GM21423 (cell line): ENCODE results near the gene C16orf92.
"Not testable (repeated sequence)": the region's sequence is repeated elsewhere in the genome, so short reads cannot be mapped to it uniquely, and the experiment has no call there.

Experiments used
- ATAC-seq: cut with Tn5 transposase; IDR thresholded peaks from one replicate; pipeline ENCODE4 v1.9.1; 2021; ENCODE audit warnings: mild to moderate bottlenecking, moderate library complexity; ENCODE audit not compliant: unreplicated experiment

The C16orf92 gene

DNA sequence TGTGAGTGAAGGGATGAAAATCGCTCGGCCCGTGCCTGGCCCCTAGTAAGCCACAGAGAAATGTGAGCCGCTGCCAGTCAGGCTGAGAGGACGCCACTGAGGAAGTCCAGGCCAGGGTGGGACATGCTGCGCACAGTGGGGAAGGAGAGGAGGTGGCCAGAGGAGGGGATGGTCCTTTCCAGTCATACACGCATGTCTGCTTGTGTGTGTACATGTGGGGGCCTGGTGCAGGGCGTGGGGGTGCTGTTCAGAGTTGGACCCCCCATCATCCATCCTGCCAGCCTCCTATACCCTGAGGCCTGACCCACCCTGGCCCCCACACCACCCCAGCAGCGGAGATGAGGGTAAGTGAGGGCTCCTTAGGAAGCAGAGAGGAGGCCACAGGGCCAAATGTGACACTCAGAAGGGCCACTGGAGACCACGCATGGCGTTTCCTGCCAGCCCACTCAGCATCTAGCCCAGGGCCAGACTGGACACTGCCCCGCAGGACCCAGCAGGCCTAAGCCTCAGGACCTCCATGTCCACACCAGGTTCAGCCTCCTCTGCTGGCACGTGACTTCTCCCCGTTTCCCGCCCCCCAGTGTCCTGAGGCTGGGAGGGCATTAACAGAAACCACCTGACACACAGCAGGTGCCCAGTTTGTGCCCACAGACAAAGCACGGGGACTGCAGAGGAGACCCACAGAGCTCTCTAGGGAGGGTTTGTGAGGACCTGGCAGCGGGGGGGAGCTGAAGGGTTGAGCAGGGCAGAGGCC is 19.2 kb upstream of the C16orf92 start:
- no peak for ATAC-seq

DNA sequence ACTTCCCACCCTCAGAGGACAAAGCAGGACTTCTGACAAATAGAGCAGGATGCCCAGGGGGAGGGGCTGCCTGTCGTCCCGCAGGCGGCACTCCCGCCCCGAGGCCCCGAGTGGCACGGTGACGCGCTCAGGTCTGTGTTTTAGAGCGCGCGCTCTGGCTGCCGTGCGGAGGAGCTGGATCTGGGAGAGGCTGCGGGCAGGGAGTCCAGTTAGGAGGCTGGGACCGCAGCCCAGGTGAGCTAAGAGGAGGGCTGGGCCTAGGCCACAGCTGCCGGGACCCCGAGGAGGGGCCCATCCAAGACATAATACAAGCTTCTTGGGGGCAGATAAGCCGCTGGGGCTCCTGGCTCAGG is 18.6 kb upstream of the C16orf92 start:
- ATAC-seq, result no peak

DNA sequence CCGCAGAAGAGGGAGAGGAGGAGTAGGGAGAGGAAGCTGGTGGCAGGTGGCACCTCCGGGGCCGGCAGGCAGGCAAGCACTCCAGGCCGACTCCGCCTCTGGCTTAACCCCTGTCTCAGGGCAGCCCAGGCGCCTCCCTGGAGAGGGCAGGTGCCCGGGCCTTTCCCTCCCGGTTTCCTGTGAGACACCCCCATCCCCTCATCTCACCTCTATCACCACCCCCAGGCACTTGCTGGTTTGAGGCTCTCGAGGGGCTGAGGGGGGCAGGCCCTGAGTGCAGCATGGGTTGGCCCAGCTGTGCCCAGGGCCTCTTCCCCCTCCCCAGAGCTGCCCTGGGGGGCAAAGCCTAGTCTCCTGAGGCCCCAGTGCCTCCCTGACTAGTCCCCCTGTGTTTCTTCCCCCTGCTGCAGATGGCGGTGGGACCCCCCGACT is 18.2 kb upstream of the C16orf92 start:
- no peak for ATAC-seq

- no peak for ATAC-seq
Measured at GRCh38 chr16:30005341-30006094, 17.5 kb upstream of the C16orf92 start.

GRCh38 chr16:30006095-30006473 is 16.9 kb upstream of the C16orf92 start:
- no peak for ATAC-seq

DNA sequence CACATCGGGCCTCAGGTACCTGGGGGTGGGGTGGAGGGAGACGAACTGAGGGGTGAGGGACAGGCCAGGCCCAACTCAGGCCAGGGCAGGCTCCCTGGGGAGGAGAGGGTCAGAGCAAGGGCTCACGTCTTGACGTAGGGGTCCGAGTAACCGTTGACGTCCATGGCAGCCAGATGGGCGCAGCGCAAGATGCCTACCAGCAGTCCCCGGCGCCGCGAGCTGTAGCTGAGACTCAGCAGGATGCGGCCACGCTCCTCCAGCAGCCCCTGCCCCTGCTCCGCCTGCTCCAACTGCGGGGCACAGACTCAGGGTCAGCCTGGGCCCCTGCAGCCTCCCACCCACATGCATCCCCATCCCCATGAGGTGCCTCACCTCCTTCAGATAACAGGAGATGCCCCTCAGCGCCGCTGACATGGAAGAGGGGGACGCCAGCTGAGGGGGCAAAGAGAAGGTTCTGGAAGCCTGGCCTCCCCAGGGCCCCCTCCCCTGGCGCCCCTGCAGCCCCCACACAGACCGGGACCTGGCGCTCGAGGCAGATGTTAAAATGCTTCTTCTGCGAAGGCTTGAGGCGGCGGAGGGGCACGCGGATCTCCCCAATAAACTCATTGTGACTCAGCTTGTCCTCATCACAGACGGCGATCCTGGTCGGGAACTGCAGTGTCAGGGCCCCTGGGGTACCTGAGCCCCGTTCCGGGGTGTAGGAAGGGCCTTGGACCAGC is 16.2 kb upstream of the C16orf92 start:
- ATAC-seq, result no peak

DNA sequence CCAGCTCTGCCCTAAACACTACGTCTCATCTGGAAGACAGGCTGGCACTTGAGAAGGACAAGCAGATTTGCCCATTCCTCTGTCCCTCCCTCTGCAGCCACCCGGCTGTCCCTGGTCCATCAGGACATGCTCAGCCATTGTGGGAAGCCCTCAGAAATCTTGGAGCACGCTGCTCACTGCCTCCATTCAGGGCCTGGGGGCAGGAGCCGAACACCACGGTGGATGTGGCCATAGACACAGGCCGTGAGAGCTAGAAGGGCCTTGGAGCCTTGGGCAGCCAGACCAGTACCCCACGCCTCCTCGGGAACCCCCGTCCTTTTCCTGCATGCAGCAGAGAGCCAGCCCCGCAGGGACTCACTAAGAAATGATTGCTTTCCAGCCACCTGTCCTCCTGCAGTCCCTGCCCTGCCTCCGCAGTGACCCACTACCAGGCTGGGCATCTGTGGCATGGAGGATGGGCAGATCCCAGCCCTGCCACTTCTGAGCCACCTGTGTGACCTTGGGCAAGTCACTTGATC is 15.6 kb upstream of the C16orf92 start:
- ATAC-seq, result no peak

GRCh38 chr16:30009085-30009862 is 13.7 kb upstream of the C16orf92 start:
- ATAC-seq, result no peak

GRCh38 chr16:30009990-30010843 is 12.8 kb upstream of the C16orf92 start:
- ATAC-seq, result no peak

- no peak for ATAC-seq
Measured at GRCh38 chr16:30010844-30011713, 11.9 kb upstream of the C16orf92 start, which contains the start of gene DOC2A. Gene DOC2A, minus strand, starts transcription at chr16:30011027. Its CDS starts 805 bp downstream, at chr16:30010222.

GRCh38 chr16:30011714-30012504 is 11.1 kb upstream of the C16orf92 start:
- ATAC-seq, result no peak

DNA sequence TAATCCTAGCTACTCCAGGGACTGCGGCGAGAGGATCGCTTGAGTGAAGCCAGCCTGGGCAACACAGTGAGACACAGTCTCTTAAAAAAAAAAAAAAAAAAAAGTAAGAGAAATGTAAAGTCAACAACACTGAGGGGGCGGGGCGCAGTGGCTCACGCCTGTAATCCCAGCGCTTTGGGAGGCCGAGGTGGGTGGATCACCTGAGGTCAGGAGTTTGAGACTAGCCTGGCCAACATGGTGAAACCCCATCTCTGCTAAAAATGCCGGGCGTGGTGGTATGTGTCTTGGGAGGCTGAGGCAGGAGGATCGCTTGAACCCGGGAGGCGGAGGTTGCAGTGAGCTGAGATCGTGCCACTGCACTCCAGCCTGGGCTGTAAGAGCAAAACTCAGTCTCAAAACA is 10.4 kb upstream of the C16orf92 start:
- ATAC-seq, result not testable (repeated sequence)

GRCh38 chr16:30015450-30015849 is 7.5 kb upstream of the C16orf92 start:
- not testable (repeated sequence) for ATAC-seq

DNA sequence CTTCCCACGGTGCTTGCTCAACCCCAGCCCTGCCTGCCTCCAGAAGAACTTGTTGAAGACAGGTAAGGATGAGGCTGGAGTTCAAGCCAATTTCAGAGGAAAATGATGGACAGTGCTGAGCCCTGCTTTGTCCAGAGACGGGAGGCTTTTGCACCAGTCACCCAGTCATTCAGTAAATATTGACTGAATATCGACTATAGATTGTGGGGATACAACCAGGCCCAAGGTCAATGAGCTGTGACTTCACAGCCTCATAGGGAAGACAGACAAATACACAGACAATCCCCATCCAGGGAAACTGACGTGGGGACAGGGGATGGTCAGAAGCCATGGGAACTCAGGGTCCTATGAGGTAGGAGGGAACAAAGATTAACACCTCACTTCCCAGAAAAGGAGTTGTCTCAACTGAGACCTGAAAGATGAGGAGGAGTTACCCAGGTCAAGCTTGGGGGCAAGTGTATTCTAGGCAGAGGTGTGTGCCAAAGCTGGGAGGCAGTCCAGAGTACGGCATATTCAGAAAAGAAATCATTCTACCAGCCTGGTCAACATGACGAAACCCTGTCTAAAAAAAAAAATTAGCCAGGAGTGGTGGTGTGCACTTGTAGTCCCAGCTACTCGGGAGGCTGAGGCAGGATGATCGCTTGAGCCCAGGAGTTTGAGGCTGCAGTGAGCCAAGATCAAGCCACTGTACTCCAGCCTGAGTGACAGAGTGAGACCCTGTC is 6.3 kb upstream of the C16orf92 start:
- no peak for ATAC-seq

DNA sequence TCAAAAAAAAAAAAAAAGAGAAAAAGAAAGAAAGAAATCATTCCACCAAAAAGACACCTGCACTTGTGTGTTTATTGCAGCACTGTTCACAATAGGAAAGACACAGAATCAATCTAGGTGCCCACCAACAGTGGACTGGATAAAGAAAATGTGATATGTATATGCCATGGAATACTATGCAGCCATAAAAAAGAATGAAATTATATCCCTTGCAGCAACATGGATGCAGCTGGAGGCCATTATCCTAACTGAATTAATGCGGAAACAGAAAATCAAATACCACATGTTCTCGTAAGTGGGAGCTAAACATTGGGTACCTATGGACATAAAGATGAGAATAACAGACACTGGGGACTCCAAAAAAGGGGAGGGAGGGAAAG is 5.7 kb upstream of the C16orf92 start:
- ATAC-seq, result no peak

DNA sequence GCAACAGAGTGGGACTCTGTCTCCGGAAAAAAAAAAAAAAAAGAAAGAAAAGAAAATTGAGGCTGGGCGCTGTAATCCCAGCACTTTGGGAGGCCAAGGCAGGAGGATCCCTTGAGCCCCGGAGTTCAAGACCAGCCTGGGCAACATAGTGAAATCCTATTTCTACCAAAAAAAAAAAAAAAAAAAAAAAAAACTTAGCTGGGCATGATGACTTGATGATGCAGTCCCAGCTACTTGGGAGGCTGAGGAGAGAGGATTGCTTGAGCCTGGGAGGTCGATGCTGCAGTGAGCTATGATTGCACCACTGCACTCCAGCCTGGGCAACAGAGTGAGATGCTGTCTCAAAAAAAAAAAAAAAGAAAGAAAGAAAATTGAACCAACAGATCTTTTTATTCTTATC is 5.1 kb upstream of the C16orf92 start:
- not testable (repeated sequence) for ATAC-seq

DNA sequence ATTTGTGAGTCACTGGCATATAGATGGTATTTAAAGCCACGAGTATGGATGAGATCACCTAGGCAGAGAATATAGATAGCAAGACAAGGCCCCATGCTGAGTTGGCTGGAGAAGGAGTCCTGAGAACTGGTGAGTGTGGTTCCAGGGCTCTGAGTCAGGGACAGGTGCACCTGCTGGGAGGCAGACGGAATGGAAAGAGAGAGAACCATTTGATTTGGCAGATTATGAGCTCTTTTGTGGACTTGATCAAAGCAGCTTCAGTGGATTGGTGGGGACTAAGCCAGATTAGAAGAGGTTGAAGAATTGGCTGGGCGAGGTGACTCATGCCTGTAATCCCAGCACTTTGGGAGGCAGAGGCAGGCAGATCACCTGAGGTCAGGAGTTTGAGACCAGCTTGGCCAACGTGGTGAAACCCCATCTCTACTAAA is 4.3 kb upstream of the C16orf92 start:
- no peak for ATAC-seq
